Pancreas (tissue), 10 donors: Measurements from ENCODE around the gene CPXM2. TPM values are rescaled to one million over a fixed set of nuclear protein-coding genes. Genes with fewer than 3 reads are reported as not detected.

ENCODE experiments used
- ATAC-seq, 4 donors: fragments of 200-7000 bp; cut with Tn5 transposase; one replicate each; pipeline versions ENCODE4 v1.8.0 to v1.9.1; 2020; ENCODE audit warnings: mild to moderate bottlenecking in 4 of 4, moderate library complexity in 4 of 4
- DNase-seq, 6 donors: peaks; one replicate each; pipeline ENCODE4 v3.0.0-alpha.2; 2020
- FAIRE-seq: peaks from 2 replicates; lab custom pipeline; 2012; peaks lifted over from hg19 to GRCh38; lab: Jason Lieb, UNC
- H3K27ac ChIP-seq, 4 donors: fragments of 200-600 bp; sonication (generic); 1 replicate in 3 of 4; 2 replicates in 1 of 4; pipeline versions ENCODE4 v1.5.0 to v1.8.0; 2020
- H3K27me3 ChIP-seq, 4 donors: fragments of 200-600 bp; one replicate each; pipeline ENCODE4 v1.8.0; 2021
- H3K36me3 ChIP-seq, 3 donors: fragments of 200-600 bp; sonication (generic) in 1 of 3; one replicate each; pipeline versions ENCODE4 v1.5.0 to v1.8.0; 2020 to 2021
- H3K4me1 ChIP-seq, 3 donors: fragments of 200-600 bp; one replicate each; pipeline ENCODE4 v1.8.0; 2021
- H3K4me3 ChIP-seq, 4 donors: fragments of 200-600 bp; sonication (generic) in 2 of 4; one replicate each; pipeline versions ENCODE4 v1.5.0 to v1.8.0; 2020 to 2021
- H3K9me3 ChIP-seq, 4 donors: fragments of 200-600 bp; one replicate each; pipeline ENCODE4 v1.8.0; 2021
- WGBS, 2 donors: extraction: QIAGEN DNeasy Blood & Tissue Kit; methylation state at CpG; one replicate each; pipeline ENCODE4 v1.1.7; 2013; 5-methylcytosine and 5-hydroxymethylcytosine counted together
- intact Hi-C, 3 donors: fragments of 100-400 bp; cut with DNase I; formaldehyde crosslinking; loops; one replicate each; pipeline versions ENCODE4 v1.11.1 to v1.14.2; 2022
- polyA plus RNA-seq, 2 donors: library from polyadenylated mRNA; stranded (reverse); fragments of 200-250 nt; gene quantifications; one replicate each; pipeline ENCODE4 v1.2.3, GENCODE V29; 2013
- total RNA-seq, 6 donors: library from RNA; stranded (reverse); fragmentation: NEBNext Ultra II Directional in 4 of 6; extraction: Animal tissue kit (Norgen Biotek cat#: 25700) in 4 of 6; gene quantifications; one replicate each; pipeline versions ENCODE4 v1.2.1 to v1.2.4, GENCODE V29; 2021 to 2023
- TF ChIP-seq, protein P1 (sequence below), 4 donors: fragments of 200-600 bp; sonication (generic) in 3 of 4; IDR thresholded peaks; one replicate each; pipeline versions ENCODE4 v1.5.0 to v1.8.0; 2021; ENCODE audit warnings: antibody characterized with exemption in 4 of 4
- donor health status: healthy with polysubstance abuse.
- donor health status: DM: no; HTN: no; CAD: no; lungs with moderate emphysema.
- donor health status: DM: no; HTN: no; CAD: no.
- donor health status: control.
- donor health status: control.
- donor health status: Bipolar disorder and iron deficiency.
- donor health status: DM: yes; HTN: yes; CAD: no.
- donor health status: DM: no; HTN: no; CAD: no.
- donor health status: DM: no; HTN: no; CAD: no.
- donor health status: DM: yes; HTN: yes; CAD: no.

CPXM2 gene
- total and polyA plus RNA-seq, 8 donors, result 0.46 to 3.9 (median 1.2) TPM

DNA sequence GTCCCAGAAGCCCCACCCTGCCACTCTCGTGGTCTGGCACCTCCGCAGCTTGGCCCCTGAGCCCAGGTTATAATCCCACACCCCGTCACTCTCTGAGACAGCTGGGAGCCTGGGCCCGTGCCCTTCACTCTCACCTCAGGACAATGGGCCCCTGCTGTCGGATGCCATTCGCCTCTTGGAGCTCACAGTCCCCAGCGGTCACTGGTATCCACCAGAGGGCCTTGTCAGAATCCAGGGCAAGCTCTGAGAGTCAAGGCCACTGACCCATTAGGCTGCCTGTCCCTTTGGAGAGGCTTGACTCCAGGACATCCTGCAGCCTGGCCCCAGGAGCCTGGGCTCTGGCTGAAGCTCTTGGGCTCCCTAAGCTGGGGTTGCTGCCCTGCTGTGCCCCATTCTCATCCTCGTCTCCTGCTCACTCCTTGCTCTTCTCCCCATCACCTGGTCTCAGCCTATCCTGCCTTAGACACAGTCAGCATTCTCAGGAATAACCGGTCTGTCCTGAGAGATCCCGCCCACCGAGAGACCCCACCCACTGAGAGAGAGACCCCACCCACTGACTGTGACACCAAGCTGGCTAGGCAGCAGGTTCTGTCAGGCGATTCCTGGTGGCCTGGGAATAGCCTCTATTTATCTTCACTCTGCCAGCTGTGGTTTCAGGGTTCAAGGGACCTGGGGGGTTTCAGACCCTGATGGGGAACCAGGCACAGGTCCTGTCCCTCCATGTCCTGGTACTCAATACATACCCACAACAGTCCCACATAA lies 27.7 kb downstream of the CPXM2 start:
- H3K36me3 ChIP-seq, result no peaks in the 10 kb centered on the region
- H3K27ac ChIP-seq, result no peak overlapping the region
- H3K27me3 ChIP-seq, result no peaks in the 10 kb centered on the region
- FAIRE-seq (no peak), ATAC-seq (no peak), DNase-seq (no peak)
- H3K4me1 ChIP-seq, result no peaks in the 10 kb centered on the region
- no peaks in the 10 kb centered on the region for H3K9me3 ChIP-seq
- WGBS, 2 donors, result 47 to 58% methylated on average over 12 of the region's 12 CpGs
- intact Hi-C loops, result no loop called here
- TF ChIP-seq, protein P1, sequence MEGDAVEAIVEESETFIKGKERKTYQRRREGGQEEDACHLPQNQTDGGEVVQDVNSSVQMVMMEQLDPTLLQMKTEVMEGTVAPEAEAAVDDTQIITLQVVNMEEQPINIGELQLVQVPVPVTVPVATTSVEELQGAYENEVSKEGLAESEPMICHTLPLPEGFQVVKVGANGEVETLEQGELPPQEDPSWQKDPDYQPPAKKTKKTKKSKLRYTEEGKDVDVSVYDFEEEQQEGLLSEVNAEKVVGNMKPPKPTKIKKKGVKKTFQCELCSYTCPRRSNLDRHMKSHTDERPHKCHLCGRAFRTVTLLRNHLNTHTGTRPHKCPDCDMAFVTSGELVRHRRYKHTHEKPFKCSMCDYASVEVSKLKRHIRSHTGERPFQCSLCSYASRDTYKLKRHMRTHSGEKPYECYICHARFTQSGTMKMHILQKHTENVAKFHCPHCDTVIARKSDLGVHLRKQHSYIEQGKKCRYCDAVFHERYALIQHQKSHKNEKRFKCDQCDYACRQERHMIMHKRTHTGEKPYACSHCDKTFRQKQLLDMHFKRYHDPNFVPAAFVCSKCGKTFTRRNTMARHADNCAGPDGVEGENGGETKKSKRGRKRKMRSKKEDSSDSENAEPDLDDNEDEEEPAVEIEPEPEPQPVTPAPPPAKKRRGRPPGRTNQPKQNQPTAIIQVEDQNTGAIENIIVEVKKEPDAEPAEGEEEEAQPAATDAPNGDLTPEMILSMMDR (IDR thresholded peaks at IDR 0.05), result no peak
- H3K4me3 ChIP-seq, result no peak overlapping the region

DNA sequence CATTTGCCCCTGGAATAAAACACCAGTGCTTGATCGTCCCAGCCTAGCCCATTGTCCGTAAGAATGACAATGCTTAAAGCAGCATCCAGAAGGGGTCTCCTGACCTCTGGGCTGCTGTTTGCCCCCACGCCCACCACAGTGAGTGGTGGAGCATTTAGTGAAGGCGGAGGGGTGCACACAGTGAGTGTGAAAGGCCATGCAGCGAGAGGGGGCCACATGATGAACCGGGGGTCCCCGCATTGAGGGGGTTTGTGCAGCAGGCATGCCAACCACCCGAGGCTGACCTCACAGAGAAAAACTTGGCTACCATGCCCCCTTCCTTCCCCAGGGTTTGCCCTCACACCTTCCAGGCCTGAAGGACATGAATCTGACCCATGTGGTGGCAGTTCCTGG lies 28.4 kb downstream of the CPXM2 start:
- no peak for FAIRE-seq
- ATAC-seq, result no peak
- Histone ChIP-seq H3K9me3 (no peaks in the 10 kb centered on the region), H3K4me1 (no peaks in the 10 kb centered on the region), H3K36me3 (no peaks in the 10 kb centered on the region), H3K27ac (no peak overlapping the region), H3K27me3 (no peaks in the 10 kb centered on the region), H3K4me3 (no peak overlapping the region)
- WGBS, 2 donors, result 65 to 67% methylated on average over 8 of the region's 8 CpGs
- TF ChIP-seq, protein P1 (IDR thresholded peaks at IDR 0.05), result no peak
- intact Hi-C loops, result no loop called here
- DNase-seq, result no peak

GRCh38 chr10:123862421-123863182 lies 29.0 kb downstream of the CPXM2 start:
- intact Hi-C loops, result no loop called here
- H3K36me3 ChIP-seq, result no peaks in the 10 kb centered on the region
- 75 to 81% methylated on average over 9 of the region's 9 CpGs for WGBS, 2 donors
- no peak for FAIRE-seq
- DNase-seq, result no peak
- no peak overlapping the region for H3K27ac ChIP-seq
- no peaks in the 10 kb centered on the region for H3K27me3 ChIP-seq
- H3K4me3 ChIP-seq, result no peak overlapping the region
- TF ChIP-seq, protein P1 (IDR thresholded peaks at IDR 0.05), result no peak
- no peak for ATAC-seq
- no peaks in the 10 kb centered on the region for H3K4me1 ChIP-seq
- H3K9me3 ChIP-seq, result no peaks in the 10 kb centered on the region

- no peaks in the 10 kb centered on the region for H3K36me3 ChIP-seq
- H3K4me3 ChIP-seq, result no peak overlapping the region
- H3K9me3 ChIP-seq, result no peaks in the 10 kb centered on the region
- 61 to 71% methylated on average over 7 of the region's 7 CpGs for WGBS, 2 donors
- DNase-seq (no peak), FAIRE-seq (no peak), ATAC-seq (no peak)
- TF ChIP-seq, protein P1 (IDR thresholded peaks at IDR 0.05), result no peak
- no peaks in the 10 kb centered on the region for H3K27me3 ChIP-seq
- H3K27ac ChIP-seq, result no peak overlapping the region
- intact Hi-C loops, result no loop called here
- no peaks in the 10 kb centered on the region for H3K4me1 ChIP-seq
Observed at GRCh38 chr10:123860856-123861255, 30.8 kb downstream of the CPXM2 start.

DNA sequence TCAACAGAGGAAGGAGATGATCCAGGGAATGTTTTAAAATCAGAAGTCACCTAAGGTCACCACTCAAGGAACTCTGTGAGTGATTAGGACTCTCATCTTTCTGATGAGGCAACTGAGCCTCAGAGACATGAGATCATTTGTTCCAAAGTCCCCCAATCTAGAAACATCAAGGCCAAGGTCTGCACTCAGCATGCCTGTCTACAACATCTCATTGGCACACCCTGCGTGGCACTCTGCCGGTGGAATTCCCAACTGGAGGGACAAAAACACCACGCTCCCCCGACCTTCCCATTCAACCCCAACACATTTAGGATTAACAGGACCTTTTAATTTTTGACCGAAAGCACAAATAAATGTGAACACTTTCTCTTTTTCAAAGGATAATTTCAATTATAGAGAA lies 31.4 kb downstream of the CPXM2 start:
- no peak overlapping the region for H3K27ac ChIP-seq
- DNase-seq, result no peak
- no peaks in the 10 kb centered on the region for H3K4me1 ChIP-seq
- 73 to 90% methylated on average over 5 of the region's 5 CpGs for WGBS, 2 donors
- no peaks in the 10 kb centered on the region for H3K9me3 ChIP-seq
- TF ChIP-seq, protein P1 (IDR thresholded peaks at IDR 0.05), result no peak
- intact Hi-C loops, result no loop called here
- no peaks in the 10 kb centered on the region for H3K36me3 ChIP-seq
- ATAC-seq, result no peak
- H3K4me3 ChIP-seq, result no peak overlapping the region
- no peaks in the 10 kb centered on the region for H3K27me3 ChIP-seq
- FAIRE-seq, result no peak
